Uterus (tissue), 2 donors: ENCODE results near the gene SCLY.

Experiments used
- POLR2A ChIP-seq, 2 donors: fragments of 450-650 bp; IDR thresholded peaks; one replicate each; pipeline ENCODE4 v1.6.1; 2016; ENCODE audit warnings: antibody characterized with exemption in 2 of 2, mild to moderate bottlenecking in 1 of 2, moderate library complexity in 1 of 2
- TF ChIP-seq, protein P1 (sequence below), 4 experiments: fragments of 200-600 bp in 2 of 4; fragments of 450-650 bp in 2 of 4; sonication (generic) in 2 of 4; IDR thresholded peaks; one replicate each; pipeline ENCODE4 v1.5.1; 2016 to 2019; ENCODE audit warnings: antibody characterized with exemption in 4 of 4, mild to moderate bottlenecking in 2 of 4, moderate library complexity in 1 of 4

- TF ChIP-seq, protein P1, sequence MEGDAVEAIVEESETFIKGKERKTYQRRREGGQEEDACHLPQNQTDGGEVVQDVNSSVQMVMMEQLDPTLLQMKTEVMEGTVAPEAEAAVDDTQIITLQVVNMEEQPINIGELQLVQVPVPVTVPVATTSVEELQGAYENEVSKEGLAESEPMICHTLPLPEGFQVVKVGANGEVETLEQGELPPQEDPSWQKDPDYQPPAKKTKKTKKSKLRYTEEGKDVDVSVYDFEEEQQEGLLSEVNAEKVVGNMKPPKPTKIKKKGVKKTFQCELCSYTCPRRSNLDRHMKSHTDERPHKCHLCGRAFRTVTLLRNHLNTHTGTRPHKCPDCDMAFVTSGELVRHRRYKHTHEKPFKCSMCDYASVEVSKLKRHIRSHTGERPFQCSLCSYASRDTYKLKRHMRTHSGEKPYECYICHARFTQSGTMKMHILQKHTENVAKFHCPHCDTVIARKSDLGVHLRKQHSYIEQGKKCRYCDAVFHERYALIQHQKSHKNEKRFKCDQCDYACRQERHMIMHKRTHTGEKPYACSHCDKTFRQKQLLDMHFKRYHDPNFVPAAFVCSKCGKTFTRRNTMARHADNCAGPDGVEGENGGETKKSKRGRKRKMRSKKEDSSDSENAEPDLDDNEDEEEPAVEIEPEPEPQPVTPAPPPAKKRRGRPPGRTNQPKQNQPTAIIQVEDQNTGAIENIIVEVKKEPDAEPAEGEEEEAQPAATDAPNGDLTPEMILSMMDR (IDR thresholded peaks at IDR 0.05): no peak
- no peak for TF ChIP-seq POLR2A (IDR thresholded peaks at IDR 0.05)
These were observed 35.0 kb upstream of the SCLY start for GRCh38 chr2:238025741-238026360.
